IPS-20b (cell line): ENCODE measurements around the gene GSTT2B.
A peak's percentile ranks its signal among the peaks of the same experiment; 100 is the strongest.
"Not testable (repeated sequence)": the region's sequence is repeated elsewhere in the genome, so short reads cannot be mapped to it uniquely, and the experiment has no call there.

Experiments
- H3K27ac ChIP-seq: one replicate; pipeline ENCODE4 v1.5.1; 2013; ENCODE audit warnings: low read length
- H3K27me3 ChIP-seq: 2 replicates; pipeline ENCODE4 v1.6.1; 2013; ENCODE audit warnings: mild to moderate bottlenecking, low read length, inconsistent platforms; ENCODE audit not compliant: insufficient read depth
- H3K36me3 ChIP-seq: 2 replicates; pipeline ENCODE4 v1.6.1; 2013; ENCODE audit warnings: low read depth, mild to moderate bottlenecking, inconsistent platforms, low read length, moderate library complexity; ENCODE audit not compliant: insufficient read depth
- H3K4me1 ChIP-seq: 2 replicates; pipeline ENCODE4 v1.6.1; 2013; ENCODE audit warnings: mild to moderate bottlenecking, control low read depth, inconsistent platforms, low read length, moderate library complexity; ENCODE audit not compliant: insufficient read depth
- H3K4me3 ChIP-seq: 2 replicates; pipeline ENCODE4 v1.5.1; 2013; ENCODE audit warnings: mild to moderate bottlenecking, low read length, inconsistent platforms
- H3K9ac ChIP-seq: 2 replicates; pipeline ENCODE4 v1.6.1; 2013; ENCODE audit warnings: low read depth, mild to moderate bottlenecking, inconsistent platforms, low read length, moderate library complexity
- H3K9me3 ChIP-seq: 2 replicates; pipeline ENCODE4 v1.6.1; 2013; ENCODE audit warnings: mild to moderate bottlenecking, low read depth, low read length, inconsistent platforms; ENCODE audit not compliant: insufficient read depth

GSTT2B gene

GRCh38 chr22:23979557-23980240 is 18.7 kb upstream of the GSTT2B start, which contains the start of gene GSTT2:
TSS of gene GSTT2 (plus strand) at chr22:23980134.
- H3K27ac ChIP-seq, H3K9me3 ChIP-seq, H3K36me3 ChIP-seq, H3K9ac ChIP-seq, H3K27me3 ChIP-seq, H3K4me3 ChIP-seq, H3K4me1 ChIP-seq: not testable (repeated sequence)

GRCh38 chr22:23977304-23977703 is 16.3 kb upstream of the GSTT2B start:
- H3K4me3 ChIP-seq, H3K36me3 ChIP-seq, H3K4me1 ChIP-seq, H3K9me3 ChIP-seq, H3K27ac ChIP-seq, H3K9ac ChIP-seq, H3K27me3 ChIP-seq: not testable (repeated sequence)

GRCh38 chr22:23974836-23975352 is 13.9 kb upstream of the GSTT2B start:
- H3K9me3 ChIP-seq, H3K27ac ChIP-seq, H3K27me3 ChIP-seq, H3K4me3 ChIP-seq, H3K9ac ChIP-seq, H3K4me1 ChIP-seq: not testable (repeated sequence)
- H3K36me3 ChIP-seq, result peaks cover 21% of the 10 kb centered on the region

- not testable (repeated sequence) for H3K27me3 ChIP-seq, H3K4me3 ChIP-seq, H3K4me1 ChIP-seq, H3K9ac ChIP-seq, H3K27ac ChIP-seq, H3K9me3 ChIP-seq
- H3K36me3 ChIP-seq, result peaks cover 27% of the 10 kb centered on the region
These were observed 13.3 kb upstream of the GSTT2B start, which contains the start of gene DDT for GRCh38 chr22:23974345-23974744. TSS of gene DDT (minus strand) at chr22:23974441. CDS start at chr22:23974414, 27 bp downstream.

GRCh38 chr22:23971927-23972326 is 10.9 kb upstream of the GSTT2B start:
- H3K4me3 ChIP-seq, H3K27me3 ChIP-seq, H3K9me3 ChIP-seq, H3K27ac ChIP-seq, H3K9ac ChIP-seq, H3K4me1 ChIP-seq: not testable (repeated sequence)
- H3K36me3 ChIP-seq, result peaks cover 31% of the 10 kb centered on the region

- Histone ChIP-seq H3K36me3 (peaks cover 31% of the 10 kb centered on the region), H3K9me3 (no peaks in the 10 kb centered on the region), H3K9ac (no peak overlapping the region)
These were observed 10.0 kb upstream of the GSTT2B start for GRCh38 chr22:23970816-23971486.

GRCh38 chr22:23970201-23970641 is 9.2 kb upstream of the GSTT2B start:
- Histone ChIP-seq H3K4me3 (no peak overlapping the region), H3K9me3 (no peaks in the 10 kb centered on the region), H3K27me3 (no peaks in the 10 kb centered on the region), H3K9ac (no peak overlapping the region), H3K27ac (no peak overlapping the region), H3K4me1 (no peaks in the 10 kb centered on the region), H3K36me3 (peaks cover 31% of the 10 kb centered on the region)

More at GRCh38 chr22:23970816-23971486, 10.0 kb upstream of the GSTT2B start:
- Histone ChIP-seq H3K4me1 (no peaks in the 10 kb centered on the region), H3K27me3 (no peaks in the 10 kb centered on the region), H3K27ac (no peak overlapping the region), H3K4me3 (no peak overlapping the region)

GRCh38 chr22:23969071-23969470 is 8.1 kb upstream of the GSTT2B start:
- no peak overlapping the region for H3K9ac ChIP-seq
- no peaks in the 10 kb centered on the region for H3K4me1 ChIP-seq
- peaks cover 31% of the 10 kb centered on the region for H3K36me3 ChIP-seq
- no peak overlapping the region for H3K4me3 ChIP-seq
- H3K27me3 ChIP-seq, result no peaks in the 10 kb centered on the region
- H3K27ac ChIP-seq, result no peak overlapping the region
- no peaks in the 10 kb centered on the region for H3K9me3 ChIP-seq

- not testable (repeated sequence) for H3K27me3 ChIP-seq, H3K9me3 ChIP-seq, H3K4me1 ChIP-seq, H3K27ac ChIP-seq, H3K9ac ChIP-seq, H3K4me3 ChIP-seq
- peaks cover 26% of the 10 kb centered on the region for H3K36me3 ChIP-seq
These were observed 5.6 kb upstream of the GSTT2B start, which contains the start of gene DDTL for GRCh38 chr22:23966568-23966967. TSS of gene DDTL (plus strand) at chr22:23966888. CDS start at chr22:23966915, 27 bp downstream.

- H3K36me3 ChIP-seq, result peaks cover 21% of the 10 kb centered on the region
- H3K9me3 ChIP-seq, H3K4me3 ChIP-seq, H3K27ac ChIP-seq, H3K9ac ChIP-seq, H3K27me3 ChIP-seq, H3K4me1 ChIP-seq: not testable (repeated sequence)
These were observed 5.1 kb upstream of the GSTT2B start for GRCh38 chr22:23966094-23966493.

- H3K27me3 ChIP-seq, H3K27ac ChIP-seq, H3K36me3 ChIP-seq, H3K4me1 ChIP-seq, H3K9me3 ChIP-seq: not testable (repeated sequence)
- Histone ChIP-seq H3K4me3 (peak overlapping the region; percentile 15; the same call in 1 of the 2 replicates), H3K9ac (peak overlapping the region; percentile 25; the same call in 1 of the 2 replicates)
These were observed 4.6 kb downstream of the GSTT2B start for GRCh38 chr22:23956301-23956900.
